Measurements from ENCODE around the gene RAPGEF2.

DNA sequence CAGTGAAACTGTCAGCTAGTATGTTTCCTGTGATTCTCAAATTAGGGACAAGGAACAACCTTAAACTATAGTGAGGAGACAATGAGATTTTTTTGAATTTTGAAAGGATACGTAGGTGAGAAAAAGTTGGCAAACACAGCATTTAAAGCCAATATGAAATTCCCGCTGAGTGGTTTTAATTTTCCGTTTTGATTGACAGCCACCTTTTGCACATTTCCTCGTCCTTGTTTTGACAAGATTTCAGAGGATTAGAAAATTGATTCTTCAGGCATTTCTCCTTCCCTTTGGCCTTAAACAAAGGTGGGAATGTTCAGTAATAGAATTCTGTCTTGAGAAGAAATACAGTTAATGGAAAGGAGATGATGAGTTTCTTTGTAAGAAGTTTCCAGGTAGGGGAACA lies 52.2 kb downstream of the RAPGEF2 start:
- TF ChIP-seq, protein P1, sequence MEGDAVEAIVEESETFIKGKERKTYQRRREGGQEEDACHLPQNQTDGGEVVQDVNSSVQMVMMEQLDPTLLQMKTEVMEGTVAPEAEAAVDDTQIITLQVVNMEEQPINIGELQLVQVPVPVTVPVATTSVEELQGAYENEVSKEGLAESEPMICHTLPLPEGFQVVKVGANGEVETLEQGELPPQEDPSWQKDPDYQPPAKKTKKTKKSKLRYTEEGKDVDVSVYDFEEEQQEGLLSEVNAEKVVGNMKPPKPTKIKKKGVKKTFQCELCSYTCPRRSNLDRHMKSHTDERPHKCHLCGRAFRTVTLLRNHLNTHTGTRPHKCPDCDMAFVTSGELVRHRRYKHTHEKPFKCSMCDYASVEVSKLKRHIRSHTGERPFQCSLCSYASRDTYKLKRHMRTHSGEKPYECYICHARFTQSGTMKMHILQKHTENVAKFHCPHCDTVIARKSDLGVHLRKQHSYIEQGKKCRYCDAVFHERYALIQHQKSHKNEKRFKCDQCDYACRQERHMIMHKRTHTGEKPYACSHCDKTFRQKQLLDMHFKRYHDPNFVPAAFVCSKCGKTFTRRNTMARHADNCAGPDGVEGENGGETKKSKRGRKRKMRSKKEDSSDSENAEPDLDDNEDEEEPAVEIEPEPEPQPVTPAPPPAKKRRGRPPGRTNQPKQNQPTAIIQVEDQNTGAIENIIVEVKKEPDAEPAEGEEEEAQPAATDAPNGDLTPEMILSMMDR (IDR thresholded peaks at IDR 0.05; ENCODE audit: low read depth, low read length): no peak
- no peak for TF ChIP-seq MYC (IDR thresholded peaks at IDR 0.05; ENCODE audit: low read depth, low read length)

Measured in NB4 (cell line).